Right renal pelvis (tissue), 4 donors: ENCODE measurements around the gene GRB14. TPM values are rescaled to one million over a fixed set of nuclear protein-coding genes. Genes with fewer than 3 reads are reported as not detected.
"Not testable (repeated sequence)": the region's sequence is repeated elsewhere in the genome, so short reads cannot be mapped to it uniquely, and the experiment has no call there.

Experiments used
- DNase-seq, 4 donors: peaks; one replicate each; pipeline ENCODE4 v3.0.0-alpha.2; 2013; ENCODE audit warnings: low read depth in 4 of 4, low spot score in 3 of 4, missing footprints in 1 of 4
- polyA plus RNA-seq, 4 donors: library from polyadenylated mRNA; unstranded; fragments of 120-200 nt; gene quantifications; one replicate each; pipeline ENCODE4 v1.2.1, GENCODE V29; 2013; ENCODE audit not compliant: insufficient read length in 4 of 4

The GRB14 gene
- polyA plus RNA-seq, 4 donors = 48.2 to 54.3 (median 52.1) TPM

DNA sequence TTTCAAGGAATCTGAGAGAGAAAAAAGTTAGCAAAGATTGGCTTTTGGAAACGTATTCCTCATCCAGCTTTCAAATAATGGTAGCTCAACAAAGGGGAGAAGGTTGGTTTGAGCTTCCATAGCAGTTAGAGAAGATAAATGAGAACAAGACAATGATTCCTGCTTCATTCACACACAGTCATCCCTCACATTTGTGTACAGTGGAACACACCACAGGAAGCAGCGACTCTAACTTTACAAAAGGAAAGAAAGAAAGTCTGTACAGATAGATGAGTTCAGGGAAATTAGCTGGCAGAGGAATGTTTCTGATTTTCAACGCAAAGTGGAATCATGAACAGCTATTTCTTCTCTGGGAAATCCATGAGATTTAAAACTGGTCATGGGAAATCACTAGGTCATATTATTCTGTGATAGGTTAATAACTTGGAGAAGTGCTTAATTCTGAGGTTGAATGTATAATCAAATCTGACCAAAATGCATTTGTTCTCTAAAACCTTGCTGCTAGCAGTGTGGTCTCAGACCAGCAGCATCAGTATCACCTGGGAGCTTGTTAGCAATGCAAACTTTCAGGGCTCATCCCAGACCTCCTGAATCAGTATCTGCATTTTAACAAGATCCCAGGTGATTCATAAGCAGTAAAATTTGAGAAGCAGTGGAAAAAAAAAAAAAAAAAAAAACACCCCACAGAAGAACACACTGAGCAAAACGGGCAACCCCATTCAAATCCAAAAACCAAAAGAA is 112.0 kb downstream of the GRB14 start:
- DNase-seq = no peak

DNA sequence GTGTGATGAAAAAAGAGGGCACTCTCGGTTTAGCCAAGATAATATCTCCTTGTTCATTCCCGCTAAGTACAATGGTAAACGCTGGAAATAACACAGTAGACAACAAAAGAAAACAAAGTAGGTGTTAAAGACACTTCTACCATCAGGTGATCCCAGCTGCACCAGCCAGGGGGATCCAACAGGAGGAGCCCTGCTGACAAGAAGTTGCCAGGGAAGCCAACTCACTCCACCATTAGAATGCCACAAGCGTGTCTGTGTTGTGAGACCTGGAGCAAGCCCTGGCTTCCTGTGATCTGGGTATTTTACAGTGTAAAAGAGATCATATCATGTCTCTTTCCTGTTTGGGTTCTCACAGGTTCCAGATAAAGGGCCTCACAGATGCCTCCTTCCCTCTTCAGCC is 117.0 kb downstream of the GRB14 start:
- DNase-seq = no peak

DNA sequence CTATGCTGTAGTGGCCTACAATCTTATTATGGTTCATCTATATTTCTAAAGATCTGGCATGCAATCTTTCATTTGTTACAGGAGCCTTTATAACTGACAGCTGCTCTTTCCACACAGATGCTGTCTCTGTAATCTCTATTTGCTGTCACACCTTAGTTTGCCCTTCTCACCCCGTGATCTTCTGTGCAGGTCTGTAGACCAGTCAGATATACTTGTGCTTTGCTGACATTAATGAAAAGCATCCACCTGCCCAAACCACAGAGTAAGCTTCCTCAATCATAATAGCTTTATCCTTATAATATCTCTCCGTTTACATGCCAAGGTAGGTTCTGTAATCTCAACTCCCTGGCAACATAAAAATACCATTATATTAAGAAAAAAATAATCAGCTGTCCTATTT is 122.4 kb downstream of the GRB14 start:
- DNase-seq = no peak

DNA sequence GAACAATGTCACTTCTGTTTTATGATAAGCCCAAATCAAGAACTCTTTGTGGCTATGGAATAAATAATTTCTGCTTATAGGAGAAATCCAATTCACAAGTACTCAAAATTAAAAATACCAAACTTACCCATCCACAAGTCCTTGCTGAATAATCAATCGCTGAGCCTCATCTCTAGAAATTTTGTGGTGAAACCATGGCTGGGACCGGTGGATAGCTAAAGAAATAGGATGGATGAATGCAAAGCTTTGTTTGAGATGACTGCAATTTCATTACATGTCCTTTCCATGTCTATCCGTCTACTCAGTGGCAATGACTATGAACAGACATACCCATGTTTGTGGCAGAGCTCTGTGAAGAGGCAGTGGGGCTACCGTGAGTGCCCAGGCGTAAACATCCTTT is 124.4 kb downstream of the GRB14 start:
- DNase-seq = no peak

DNA sequence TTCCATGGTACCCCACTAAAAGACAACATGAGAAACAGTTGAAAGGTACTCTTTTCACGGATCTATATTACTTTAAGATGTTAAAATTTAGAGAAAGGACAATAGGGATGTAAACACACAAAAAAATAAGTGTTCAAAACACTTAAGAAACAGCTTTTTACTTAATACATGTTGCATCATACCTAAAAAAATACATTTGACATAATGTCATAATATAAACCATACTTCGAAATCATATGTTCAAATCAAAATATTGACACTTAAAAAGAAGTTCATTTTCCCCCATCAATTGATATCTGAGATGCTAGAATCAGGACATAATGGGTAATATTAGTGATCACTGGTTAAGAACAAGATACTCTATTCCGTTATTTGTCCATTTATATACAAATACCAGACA is 124.9 kb downstream of the GRB14 start:
- no peak for DNase-seq

DNA sequence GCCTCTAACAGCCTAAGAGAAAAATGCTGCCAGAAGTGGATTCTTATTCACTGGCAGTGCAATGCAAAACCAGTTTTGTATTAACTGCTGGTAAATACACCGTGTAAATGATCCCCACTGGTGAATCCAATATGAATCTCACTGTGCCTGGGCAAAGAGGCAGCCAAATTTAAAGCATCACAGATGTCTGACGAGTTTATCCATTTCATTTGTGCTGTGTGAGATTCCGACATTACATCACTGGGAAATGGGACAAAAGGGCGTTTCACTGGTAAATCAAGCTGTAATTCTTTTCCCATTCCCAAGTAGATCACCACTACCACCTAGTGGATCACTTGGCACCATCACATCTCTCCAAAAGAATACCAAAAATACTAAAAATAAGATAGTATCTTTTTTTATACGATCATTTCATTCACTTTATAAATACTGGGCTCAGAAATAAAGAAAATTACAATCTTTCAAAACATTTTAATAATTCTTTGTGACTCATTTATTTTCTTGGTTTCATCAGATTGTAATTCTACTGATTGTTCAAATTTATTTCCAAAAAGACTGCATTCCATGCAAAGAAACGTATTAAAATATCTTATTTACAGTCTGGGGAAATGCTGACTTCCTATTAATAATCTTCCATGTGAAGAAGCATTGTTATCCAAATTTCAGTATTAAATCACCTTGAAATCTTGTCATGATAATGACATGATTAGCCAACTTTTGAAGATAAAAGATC is 125.6 kb downstream of the GRB14 start:
- peak; percentile 4 to 23 (median 18) for DNase-seq

DNA sequence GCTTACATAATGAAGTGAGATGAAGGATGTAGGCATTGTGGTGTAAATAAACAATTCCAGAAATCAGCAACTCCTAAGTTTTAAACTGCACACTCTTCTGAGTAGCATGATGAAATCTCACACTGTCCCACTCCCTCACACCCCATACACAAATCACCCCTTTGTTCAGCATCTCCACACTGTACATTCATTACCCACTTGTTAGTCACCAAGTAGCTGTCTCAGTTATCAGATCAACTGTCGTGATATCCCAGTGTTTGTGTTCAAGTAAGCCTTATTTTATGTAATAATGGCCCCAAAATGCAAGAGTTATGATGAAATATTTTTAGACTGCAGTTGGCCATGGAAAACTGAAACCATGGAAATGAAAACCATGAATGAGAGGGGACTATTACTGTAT is 135.7 kb downstream of the GRB14 start:
- DNase-seq = no peak

DNA sequence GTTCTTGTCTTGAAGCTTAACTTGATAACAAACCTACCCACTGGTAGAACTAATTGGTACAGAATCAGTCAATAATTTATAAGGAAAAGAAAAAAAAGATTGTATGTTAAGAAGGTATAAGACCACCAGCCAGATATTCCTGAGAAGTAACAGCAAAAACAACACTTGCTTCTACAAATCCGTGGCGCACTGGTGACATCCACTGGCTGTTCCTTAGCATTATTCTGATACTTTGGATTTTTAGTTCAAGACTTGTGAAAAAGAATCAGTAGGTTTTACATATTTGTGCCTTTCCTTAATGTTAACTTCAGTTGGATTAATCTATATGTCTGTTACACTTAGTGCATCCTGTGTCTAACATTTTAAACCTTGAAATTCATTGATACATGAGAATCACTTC is 141.8 kb downstream of the GRB14 start:
- peak; percentile 17 to 27 (median 23) for DNase-seq

DNA sequence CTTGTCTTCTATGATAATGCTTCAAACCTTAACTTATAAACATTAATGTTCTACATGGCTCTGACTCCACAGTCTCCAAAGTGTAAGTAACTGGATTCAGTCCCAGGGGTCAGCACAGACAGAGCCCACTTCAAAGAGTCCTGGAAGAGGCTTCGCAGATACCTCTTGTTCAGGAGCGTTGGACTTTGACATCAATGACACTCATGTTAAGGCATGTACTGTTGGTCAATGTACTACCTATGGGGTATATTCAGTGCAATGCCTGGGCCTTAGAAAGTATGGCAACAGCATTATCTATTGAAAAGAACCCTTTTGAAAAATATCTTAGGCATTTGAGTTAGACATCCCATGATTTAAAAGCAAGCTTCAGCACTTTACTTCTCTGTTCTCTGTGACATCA is 143.1 kb downstream of the GRB14 start:
- DNase-seq = no peak

DNA sequence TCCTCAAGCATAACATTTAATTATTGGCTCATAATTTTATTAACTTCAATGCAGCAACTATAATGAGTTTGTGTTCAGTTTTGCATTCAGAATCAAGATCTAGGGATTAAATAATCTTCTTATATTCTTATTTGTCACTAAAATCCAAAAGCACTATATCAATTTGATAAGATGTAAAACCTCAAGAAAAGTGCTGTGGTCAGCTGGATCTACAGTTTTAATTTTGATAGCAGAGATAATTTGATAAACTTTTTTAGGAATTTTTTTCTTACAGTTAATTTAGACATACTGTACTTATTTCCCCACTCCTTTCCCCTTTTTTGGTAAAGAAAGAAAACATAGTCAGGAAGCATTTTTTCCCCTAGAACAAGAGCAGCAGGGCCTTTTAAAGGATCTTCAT is 146.4 kb downstream of the GRB14 start:
- DNase-seq = no peak

DNA sequence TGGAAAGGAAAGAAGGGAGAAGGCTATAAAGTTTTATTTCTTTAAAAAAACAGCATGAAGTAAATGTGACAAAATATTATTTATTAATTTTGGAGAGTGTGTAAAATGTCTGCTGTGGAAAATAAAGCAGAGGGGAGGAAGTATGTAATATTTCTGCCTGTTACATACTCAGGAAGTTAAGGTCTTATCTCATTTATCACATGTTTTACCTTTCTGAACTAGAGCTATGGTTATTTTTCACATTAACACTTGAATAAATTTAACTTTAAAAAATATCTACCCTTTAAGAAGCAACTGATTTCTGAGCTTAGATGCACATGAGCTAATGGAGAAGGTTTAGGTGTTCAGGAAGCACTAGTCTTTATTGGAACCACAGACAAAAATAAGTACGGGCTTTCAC is 148.3 kb downstream of the GRB14 start:
- DNase-seq = no peak

DNA sequence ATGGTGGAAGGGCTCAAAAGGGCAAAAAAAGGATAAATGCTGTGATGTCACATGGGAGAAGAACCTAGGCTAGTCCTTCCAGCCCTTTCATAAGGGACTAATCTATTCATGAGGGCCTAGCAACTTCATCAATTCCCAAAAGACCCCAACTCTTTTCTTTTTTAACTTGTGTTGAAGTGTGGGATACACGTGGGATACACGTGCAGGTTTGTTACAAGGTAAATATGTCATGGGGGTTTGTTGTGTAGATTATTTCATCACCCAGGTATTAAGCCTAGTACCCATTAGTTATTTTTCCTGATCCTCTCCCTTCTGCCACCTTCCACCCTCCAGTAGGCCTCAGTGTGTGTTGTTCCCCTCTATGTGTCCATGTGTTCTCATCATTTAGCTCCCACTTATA is 156.2 kb downstream of the GRB14 start:
- DNase-seq = not testable (repeated sequence)

DNA sequence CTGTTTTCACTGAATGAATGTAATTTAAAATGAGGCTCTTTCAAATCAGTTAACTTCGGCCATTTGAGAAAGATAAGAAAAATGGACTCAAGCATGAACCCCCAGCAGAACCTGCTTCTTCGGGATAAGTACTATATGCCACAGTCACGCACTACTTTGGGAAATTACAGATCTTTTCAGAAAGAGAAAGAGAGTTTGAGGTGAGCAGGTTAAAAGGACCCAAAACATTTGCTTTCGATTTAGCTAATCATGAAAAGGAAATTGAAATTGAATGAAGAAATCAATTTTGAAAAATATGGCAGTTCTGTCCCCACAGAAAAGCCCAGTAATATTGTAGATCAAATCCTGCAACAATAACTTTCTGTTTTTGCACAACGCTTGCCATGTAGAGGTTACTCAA is 156.9 kb downstream of the GRB14 start:
- no peak for DNase-seq

DNA sequence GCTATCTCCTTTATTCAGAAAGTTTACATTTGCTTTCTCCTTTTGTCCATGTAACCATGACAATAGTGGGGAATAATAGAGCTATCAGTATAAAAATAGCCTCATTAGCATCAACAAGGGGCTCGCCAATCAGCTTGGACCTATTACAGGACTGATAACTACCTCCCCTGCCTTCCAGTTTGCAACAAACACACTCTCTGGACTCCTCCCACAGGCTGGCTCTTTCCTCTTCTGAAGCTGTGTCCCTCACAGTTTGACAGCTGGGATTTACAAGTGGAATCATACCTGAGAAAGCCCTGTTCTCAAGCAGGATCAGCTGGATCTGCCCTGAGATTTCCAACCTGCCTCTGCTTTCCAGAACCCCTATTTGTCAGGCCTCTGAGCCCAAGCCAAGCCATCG is 162.5 kb downstream of the GRB14 start:
- no peak for DNase-seq

DNA sequence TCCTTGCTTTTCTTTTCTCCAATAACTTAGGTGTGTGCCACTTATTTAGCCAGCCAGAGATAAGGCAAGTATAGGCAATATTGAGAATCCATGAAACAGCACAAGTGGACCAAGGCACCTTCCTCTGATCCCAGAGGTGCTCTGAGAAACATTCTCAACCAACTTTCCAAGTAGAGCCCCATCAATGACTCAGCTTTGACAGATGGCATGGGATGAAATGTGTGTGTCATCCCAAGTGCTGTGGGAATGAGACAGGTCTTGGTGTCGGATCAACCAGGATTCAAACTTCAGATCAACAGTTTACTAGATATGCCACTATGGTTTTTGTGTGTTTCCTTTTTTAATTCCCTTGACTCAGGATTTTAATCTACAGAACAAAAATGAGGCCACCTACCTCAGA is 164.0 kb downstream of the GRB14 start:
- DNase-seq = no peak

DNA sequence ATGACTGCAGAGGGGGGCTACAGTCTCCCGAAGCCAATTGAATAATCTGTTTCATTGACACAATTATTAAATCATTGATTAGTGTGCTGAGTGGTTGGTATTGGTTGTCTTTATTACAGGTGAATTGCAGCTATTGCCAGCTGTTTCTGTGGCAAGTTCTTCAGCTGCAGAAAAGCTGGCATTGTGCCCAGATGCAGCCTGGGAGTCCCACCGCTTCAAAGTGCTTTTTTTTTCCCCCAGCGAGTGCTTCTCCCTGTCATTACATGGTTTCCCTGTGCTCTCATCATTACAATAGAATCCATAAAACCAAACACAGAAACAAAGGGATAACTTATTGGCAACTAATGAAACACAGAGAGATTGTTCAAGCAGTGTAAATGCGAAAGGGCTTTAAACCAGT is 164.7 kb downstream of the GRB14 start:
- DNase-seq = peak; percentile 7 to 26 (median 12)

DNA sequence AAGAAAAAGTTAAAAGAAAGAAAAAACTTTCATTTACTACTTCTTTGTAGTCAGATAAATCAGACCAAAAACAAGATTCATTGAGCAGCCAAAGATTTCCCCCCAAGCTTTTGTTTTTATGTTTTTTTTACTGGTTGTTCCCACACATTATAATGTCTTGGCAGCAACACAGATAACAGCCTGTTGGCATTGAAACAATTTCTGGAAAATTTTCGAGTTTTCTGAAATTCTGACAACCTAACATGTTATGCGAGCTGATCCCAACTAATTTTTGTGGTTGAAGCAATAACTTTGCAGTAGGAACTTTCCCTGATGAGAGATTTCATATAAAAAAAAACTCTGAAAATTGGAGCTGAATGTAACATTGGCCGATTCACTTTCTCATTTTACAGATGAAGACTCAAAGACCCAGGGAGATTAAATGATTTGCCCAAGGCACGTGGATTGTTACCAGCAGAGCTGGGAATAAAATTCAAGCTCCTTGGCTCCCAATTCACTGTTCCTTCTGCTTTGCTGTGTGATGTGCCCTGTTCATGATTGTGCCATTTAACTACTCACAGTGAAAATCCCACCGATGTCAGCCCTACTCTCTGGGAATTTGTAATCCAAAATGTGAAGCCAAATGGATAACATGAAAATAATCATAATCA is 167.5 kb downstream of the GRB14 start:
- DNase-seq = no peak

DNA sequence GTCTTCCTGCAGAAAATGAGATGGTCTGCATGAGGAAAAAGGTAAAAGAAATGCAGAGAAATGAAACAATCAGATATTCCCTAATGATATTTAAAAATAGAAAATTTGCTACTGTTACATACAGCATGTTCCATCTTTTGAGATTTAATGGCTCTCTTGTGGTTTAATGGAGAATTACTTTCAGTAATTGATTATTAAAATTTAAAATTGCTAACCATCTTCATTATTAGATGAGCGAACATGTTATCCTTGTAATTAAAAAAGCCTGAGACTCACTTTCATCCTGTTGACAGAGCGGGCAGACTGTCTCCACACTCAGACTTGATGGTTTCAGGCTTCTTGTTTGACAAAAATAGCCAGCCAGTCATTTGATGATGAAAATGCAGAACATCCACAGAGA is 171.0 kb downstream of the GRB14 start:
- no peak for DNase-seq

DNA sequence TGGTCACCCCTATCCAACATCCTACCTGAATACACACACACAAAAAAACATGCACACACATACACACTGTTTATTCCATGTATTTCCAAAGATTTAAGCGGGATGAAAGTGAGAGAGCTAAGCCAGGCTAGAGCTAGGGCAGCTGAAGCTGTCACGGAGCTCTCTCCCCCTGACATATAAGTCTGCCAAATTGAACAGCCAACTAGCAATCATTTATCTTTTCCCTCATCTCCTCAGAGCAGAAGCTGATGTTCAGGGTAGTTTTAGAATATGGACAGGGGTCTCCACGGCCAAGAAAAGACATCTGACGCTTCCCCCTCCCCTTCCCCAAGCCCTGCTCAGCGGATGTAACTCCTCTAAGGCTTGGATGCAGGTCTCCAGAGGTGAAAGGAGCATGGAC is 171.6 kb downstream of the GRB14 start:
- no peak for DNase-seq

DNA sequence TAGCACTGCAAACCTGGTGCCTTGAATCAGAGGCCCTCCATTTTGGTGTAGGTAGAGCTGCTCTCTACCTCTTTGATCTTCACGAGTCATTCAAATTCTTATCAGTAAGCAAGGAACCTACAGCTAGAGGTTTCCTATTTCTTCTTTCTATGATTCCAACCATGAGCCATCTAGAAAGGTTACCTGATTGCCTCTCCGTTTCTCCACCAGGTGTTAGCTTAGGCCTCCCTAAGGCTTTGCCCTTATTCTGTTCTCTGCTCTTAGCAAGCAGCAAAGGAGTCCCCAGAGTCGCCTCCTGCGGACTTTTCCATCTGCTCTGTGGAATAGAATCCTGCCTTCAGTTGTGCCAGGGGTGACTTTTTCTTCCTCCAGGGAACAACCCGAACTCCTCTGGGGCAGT is 173.6 kb downstream of the GRB14 start:
- no peak for DNase-seq
